Astrocyte (in vitro differentiated cells and primary cell): ENCODE data around the gene EME1. TPM values are rescaled to one million over a fixed set of nuclear protein-coding genes. Genes with fewer than 3 reads are reported as not detected.
"Not testable (repeated sequence)": the region's sequence is repeated elsewhere in the genome, so short reads cannot be mapped to it uniquely, and the experiment has no call there.

Experiments used
- DNase-seq: peaks from one replicate; pipeline ENCODE4 v3.0.0-alpha.2; 2010; ENCODE audit warnings: low read depth
- FAIRE-seq: peaks from 2 replicates; lab custom pipeline; 2011; peaks lifted over from hg19 to GRCh38; lab: Jason Lieb, UNC
- H2AFZ ChIP-seq: 2 replicates; pipeline ENCODE4 v1.6.0; 2012; ENCODE audit warnings: low read depth, low read length, inconsistent platforms
- H3K27ac ChIP-seq: 2 replicates; pipeline ENCODE4 v1.5.1; 2011; ENCODE audit warnings: low read depth, low read length, inconsistent platforms
- H3K27me3 ChIP-seq: 2 replicates; pipeline ENCODE4 v1.6.0; 2011; ENCODE audit warnings: low read length, inconsistent platforms; ENCODE audit not compliant: insufficient read depth
- H3K36me3 ChIP-seq: 2 replicates; pipeline ENCODE4 v1.5.1; 2011; ENCODE audit warnings: low read length, inconsistent platforms; ENCODE audit not compliant: insufficient read depth
- H3K4me1 ChIP-seq: 2 replicates; pipeline ENCODE4 v1.5.1; 2011; ENCODE audit warnings: low read length, inconsistent platforms; ENCODE audit not compliant: insufficient read depth
- H3K4me2 ChIP-seq: 2 replicates; pipeline ENCODE4 v1.6.0; 2012; ENCODE audit warnings: low read length, inconsistent platforms
- H3K4me3 ChIP-seq: 2 replicates; pipeline ENCODE4 v1.5.1; 2011; ENCODE audit warnings: low read depth, mild to moderate bottlenecking, low read length, inconsistent platforms; ENCODE audit not compliant: insufficient read depth
- H3K79me2 ChIP-seq: 2 replicates; pipeline ENCODE4 v1.6.0; 2012; ENCODE audit warnings: mild to moderate bottlenecking, low read length, inconsistent platforms; ENCODE audit not compliant: insufficient read depth
- H3K9ac ChIP-seq: 2 replicates; pipeline ENCODE4 v1.6.0; 2012; ENCODE audit warnings: mild to moderate bottlenecking, low read length, inconsistent platforms
- H3K9me3 ChIP-seq: 2 replicates; pipeline ENCODE4 v1.5.1; 2012; ENCODE audit warnings: low read depth, mild to moderate bottlenecking, low read length, inconsistent platforms; ENCODE audit not compliant: insufficient read depth
- H4K20me1 ChIP-seq: 2 replicates; pipeline ENCODE4 v1.6.0; 2012; ENCODE audit warnings: low read length, inconsistent platforms; ENCODE audit not compliant: insufficient read depth
- H3K27ac Mint-ChIP-seq: one replicate; pipeline ENCODE4 v1.8.0; 2021; ENCODE audit warnings: mild to moderate bottlenecking, mixed read lengths; ENCODE audit not compliant: unreplicated experiment
- H3K27me3 Mint-ChIP-seq: one replicate; pipeline ENCODE4 v1.8.0; 2021; ENCODE audit warnings: low read depth, mixed read lengths; ENCODE audit not compliant: unreplicated experiment
- H3K36me3 Mint-ChIP-seq: one replicate; pipeline ENCODE4 v1.8.0; 2021; ENCODE audit warnings: low read depth, mixed read lengths; ENCODE audit not compliant: unreplicated experiment
- H3K4me1 Mint-ChIP-seq: one replicate; pipeline ENCODE4 v1.8.0; 2021; ENCODE audit warnings: low read depth, mixed read lengths; ENCODE audit not compliant: unreplicated experiment
- H3K4me3 Mint-ChIP-seq: one replicate; pipeline ENCODE4 v1.8.0; 2021; ENCODE audit warnings: mild to moderate bottlenecking, moderate library complexity, mixed read lengths; ENCODE audit not compliant: unreplicated experiment
- H3K9me3 Mint-ChIP-seq: one replicate; pipeline ENCODE4 v1.8.0; 2021; ENCODE audit warnings: mild to moderate bottlenecking, mixed read lengths; ENCODE audit not compliant: unreplicated experiment
- CTCF ChIP-seq: IDR thresholded peaks from 2 replicates; pipeline ENCODE4 v1.5.1; 2011; ENCODE audit warnings: low read depth, mild to moderate bottlenecking, inconsistent platforms, low read length, moderate library complexity; ENCODE audit not compliant: insufficient read depth
- EZH2 ChIP-seq: IDR thresholded peaks from 2 replicates; pipeline ENCODE4 v1.6.1; 2012; ENCODE audit warnings: mild to moderate bottlenecking, low read length, inconsistent platforms; ENCODE audit not compliant: insufficient read depth
- total RNA-seq: library from RNA; stranded (reverse); gene quantifications from 2 replicates; pipeline ENCODE4 v1.2.1, GENCODE V29; 2021

EME1 gene
- total RNA-seq, 1 donor from 2014 or later = 3.1 TPM

GRCh38 chr17:50330151-50330775 lies 42.8 kb upstream of the EME1 start:
- Histone ChIP-seq H3K27ac (no peak overlapping the region), H3K4me2 (no peak overlapping the region), H2AFZ (no peak overlapping the region), H3K27me3 (no peaks in the 10 kb centered on the region), H3K79me2 (no peaks in the 10 kb centered on the region), H3K9ac (no peak overlapping the region), H3K4me3 (no peak overlapping the region), H3K4me1 (peaks cover 13% of the 10 kb centered on the region), H3K36me3 (no peaks in the 10 kb centered on the region), H3K9me3 (no peaks in the 10 kb centered on the region), H4K20me1 (no peaks in the 10 kb centered on the region)
- Mint-ChIP-seq H3K9me3 (no peaks in the 10 kb centered on the region), H3K4me1 (peaks cover 1% of the 10 kb centered on the region), H3K27me3 (peaks cover 36% of the 10 kb centered on the region), H3K27ac (no peak overlapping the region), H3K4me3 (no peak overlapping the region), H3K36me3 (peaks cover 1% of the 10 kb centered on the region)
- FAIRE-seq (no peak), DNase-seq (no peak)
- TF ChIP-seq EZH2 (no peak), CTCF (no peak)

GRCh38 chr17:50331085-50331791 lies 41.8 kb upstream of the EME1 start:
- no peaks in the 10 kb centered on the region for H3K79me2 ChIP-seq
- peaks cover 13% of the 10 kb centered on the region for H3K4me1 ChIP-seq
- H3K4me3 ChIP-seq = no peak overlapping the region
- H3K27ac Mint-ChIP-seq = no peak overlapping the region
- peak overlapping the region; percentile 23 for H3K4me2 ChIP-seq
- H3K27ac ChIP-seq = peak overlapping the region; percentile 65
- no peak for TF ChIP-seq CTCF
- no peak for TF ChIP-seq EZH2
- H3K27me3 ChIP-seq = no peaks in the 10 kb centered on the region
- peaks cover 1% of the 10 kb centered on the region for H3K36me3 Mint-ChIP-seq
- H3K4me1 Mint-ChIP-seq = peaks cover 1% of the 10 kb centered on the region
- H2AFZ ChIP-seq = no peak overlapping the region
- H3K27me3 Mint-ChIP-seq = peaks cover 32% of the 10 kb centered on the region
- FAIRE-seq = no peak
- H3K4me3 Mint-ChIP-seq = no peak overlapping the region
- no peaks in the 10 kb centered on the region for H3K36me3 ChIP-seq
- peak overlapping the region; percentile 22 for H3K9ac ChIP-seq
- H3K9me3 ChIP-seq = no peaks in the 10 kb centered on the region
- no peaks in the 10 kb centered on the region for H4K20me1 ChIP-seq
- no peaks in the 10 kb centered on the region for H3K9me3 Mint-ChIP-seq
- peak; percentile 97 for DNase-seq

GRCh38 chr17:50332196-50332595 lies 40.8 kb upstream of the EME1 start:
- no peaks in the 10 kb centered on the region for H3K9me3 ChIP-seq
- Mint-ChIP-seq H3K4me3 (no peak overlapping the region), H3K27me3 (peaks cover 25% of the 10 kb centered on the region), H3K4me1 (peaks cover 1% of the 10 kb centered on the region), H3K9me3 (no peaks in the 10 kb centered on the region), H3K36me3 (peaks cover 1% of the 10 kb centered on the region), H3K27ac (no peak overlapping the region)
- no peaks in the 10 kb centered on the region for H3K36me3 ChIP-seq
- no peaks in the 10 kb centered on the region for H4K20me1 ChIP-seq
- H3K4me2 ChIP-seq = no peak overlapping the region
- no peak overlapping the region for H2AFZ ChIP-seq
- no peak for FAIRE-seq
- H3K9ac ChIP-seq = no peak overlapping the region
- H3K79me2 ChIP-seq = no peaks in the 10 kb centered on the region
- H3K4me1 ChIP-seq = peaks cover 13% of the 10 kb centered on the region
- no peak for DNase-seq
- TF ChIP-seq EZH2 = no peak
- no peak for TF ChIP-seq CTCF
- no peaks in the 10 kb centered on the region for H3K27me3 ChIP-seq
- H3K27ac ChIP-seq = no peak overlapping the region
- no peak overlapping the region for H3K4me3 ChIP-seq

- H3K9me3 Mint-ChIP-seq = not testable (repeated sequence)
These were observed 39.6 kb upstream of the EME1 start for GRCh38 chr17:50333291-50334057.

More at GRCh38 chr17:50333291-50334057, 39.6 kb upstream of the EME1 start:
- not testable (repeated sequence) for H3K79me2 ChIP-seq, FAIRE-seq, H3K27ac Mint-ChIP-seq, H3K27ac ChIP-seq, H3K4me2 ChIP-seq, H3K27me3 ChIP-seq, H3K4me3 ChIP-seq, H3K4me1 Mint-ChIP-seq, DNase-seq, H3K4me3 Mint-ChIP-seq, H2AFZ ChIP-seq, H3K9me3 ChIP-seq, H3K9ac ChIP-seq, H3K36me3 ChIP-seq, H3K36me3 Mint-ChIP-seq, H4K20me1 ChIP-seq
- peaks cover 25% of the 10 kb centered on the region for H3K27me3 Mint-ChIP-seq
- H3K4me1 ChIP-seq = peaks cover 13% of the 10 kb centered on the region
